ENCODE results near the gene OR52R1.

The OR52R1 gene

GRCh38 chr11:4804280-4804679 lies at the start of gene OR52R1:
OR52R1 (minus strand) TSS chr11:4804380; CDS start chr11:4804380, 0 bp downstream.
- Histone ChIP-seq H3K27ac (ENCODE audit: low read depth, low read length) (no peak within 1 kb of the TSS), H3K27me3 (ENCODE audit: control insufficient read depth in 1 of 2, insufficient read depth in 2 of 2, low read length in 2 of 2) (no peaks in the 10 kb centered on the region), H3K9me3 (ENCODE audit: control insufficient read depth in 1 of 2, low read length in 2 of 2) (no peaks in the 10 kb centered on the region), H3K9ac (ENCODE audit: low read depth in 1 of 2, low read length in 2 of 2) (no peak within 1 kb of the TSS), H3K4me3 (ENCODE audit: low read depth in 1 of 2, low read length in 2 of 2) (no peak within 1 kb of the TSS), H3K4me1 (ENCODE audit: control insufficient read depth in 1 of 2, insufficient read depth in 2 of 2, low read length in 2 of 2) (no peaks in the 10 kb centered on the region), H3K36me3 (ENCODE audit: control insufficient read depth in 1 of 2, insufficient read depth in 2 of 2, low read length in 2 of 2) (no peaks in the 10 kb centered on the region)

GRCh38 chr11:4851033-4851432 lies 46.9 kb upstream of the OR52R1 start:
- Histone ChIP-seq H3K36me3 (ENCODE audit: control insufficient read depth in 1 of 2, insufficient read depth in 2 of 2, low read length in 2 of 2) (no peaks in the 10 kb centered on the region), H3K4me3 (ENCODE audit: low read depth in 1 of 2, low read length in 2 of 2) (no peak overlapping the region), H3K4me1 (ENCODE audit: control insufficient read depth in 1 of 2, insufficient read depth in 2 of 2, low read length in 2 of 2) (no peaks in the 10 kb centered on the region), H3K9ac (ENCODE audit: low read depth in 1 of 2, low read length in 2 of 2) (no peak overlapping the region), H3K9me3 (ENCODE audit: control insufficient read depth in 1 of 2, low read length in 2 of 2) (no peaks in the 10 kb centered on the region), H3K27ac (ENCODE audit: low read depth, low read length) (no peak overlapping the region), H3K27me3 (ENCODE audit: control insufficient read depth in 1 of 2, insufficient read depth in 2 of 2, low read length in 2 of 2) (peaks cover 0 to 2% of the 10 kb centered on the region in 2 donors)

DNA sequence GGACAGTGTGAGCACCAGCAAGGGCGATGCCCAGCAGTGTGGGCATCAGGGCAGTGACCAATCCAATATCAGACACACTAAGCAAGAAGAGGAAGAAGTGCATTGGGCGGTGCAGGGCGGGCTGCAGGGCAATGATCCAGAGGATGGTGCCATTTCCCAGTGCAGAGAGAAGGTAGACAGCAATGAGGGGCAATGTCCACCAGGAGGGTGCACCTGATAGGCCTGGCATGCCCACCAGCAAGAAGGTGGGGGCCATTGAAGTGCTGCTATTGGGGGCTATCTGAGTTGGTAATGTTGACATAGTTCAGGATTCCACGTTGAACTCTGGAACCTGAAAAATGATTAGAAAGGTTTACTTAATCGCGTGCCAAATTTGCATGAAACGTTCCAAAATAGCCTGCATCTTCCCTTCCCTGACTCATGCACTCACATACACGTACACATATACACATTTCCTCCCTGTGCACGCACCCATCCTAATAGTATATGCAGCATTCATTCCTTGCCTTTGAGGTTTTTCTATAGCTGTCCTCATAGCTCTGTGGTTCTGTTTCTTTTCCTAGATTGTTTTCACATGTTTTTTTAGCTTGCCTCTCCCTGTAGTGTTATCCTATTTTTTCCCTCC lies 44.8 kb upstream of the OR52R1 start, which contains the start of gene OR51S1:
TSS of gene OR51S1 (minus strand) at position 301 of the 625 bp plus-strand sequence. CDS start at position 301, 0 bp downstream.
- no peaks in the 10 kb centered on the region for H3K9me3 ChIP-seq (ENCODE audit: control insufficient read depth in 1 of 2, low read length in 2 of 2)
- no peaks in the 10 kb centered on the region for H3K36me3 ChIP-seq (ENCODE audit: control insufficient read depth in 1 of 2, insufficient read depth in 2 of 2, low read length in 2 of 2)
- H3K27ac ChIP-seq (ENCODE audit: low read depth, low read length): no peak within 1 kb of the TSS
- H3K9ac ChIP-seq (ENCODE audit: low read depth in 1 of 2, low read length in 2 of 2): no peak within 1 kb of the TSS
- H3K4me3 ChIP-seq (ENCODE audit: low read depth in 1 of 2, low read length in 2 of 2): no peak within 1 kb of the TSS
- H3K27me3 ChIP-seq (ENCODE audit: control insufficient read depth in 1 of 2, insufficient read depth in 2 of 2, low read length in 2 of 2): peaks cover 0 to 2% of the 10 kb centered on the region in 2 donors
- H3K4me1 ChIP-seq (ENCODE audit: control insufficient read depth in 1 of 2, insufficient read depth in 2 of 2, low read length in 2 of 2): no peaks in the 10 kb centered on the region

DNA sequence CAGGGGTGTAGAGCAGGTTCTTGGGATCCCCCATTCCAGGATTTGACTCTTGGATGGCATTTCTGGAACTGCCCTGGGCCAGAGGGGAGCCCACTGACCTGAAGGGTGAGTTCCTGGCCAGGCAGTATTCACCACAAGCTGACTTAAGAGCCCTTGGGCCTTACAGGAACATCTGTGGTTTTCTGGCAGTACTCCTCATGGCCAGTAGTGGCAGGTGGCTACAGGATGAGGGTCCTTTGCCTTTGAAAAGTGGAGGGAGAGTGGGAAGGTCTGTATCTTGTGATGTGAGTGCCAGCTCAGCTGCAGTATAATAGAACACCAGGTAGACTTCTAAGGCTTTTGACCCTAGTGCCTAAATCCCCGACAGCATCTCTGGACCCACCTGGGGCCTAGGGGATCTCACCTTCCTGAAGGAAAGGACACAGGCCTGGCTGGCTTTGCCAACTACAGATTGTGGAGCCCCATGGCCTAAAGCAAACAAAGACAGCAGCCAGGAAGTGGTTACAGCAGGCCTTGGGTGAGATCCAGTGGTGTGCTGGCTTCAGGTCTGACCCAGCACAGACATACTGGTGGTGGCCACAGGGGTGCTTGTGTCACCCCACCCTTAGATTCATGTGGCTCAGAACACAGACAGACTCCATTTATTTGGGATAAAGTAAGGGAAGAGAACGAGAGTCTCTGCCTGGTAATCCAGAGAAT lies 35.8 kb upstream of the OR52R1 start:
- H3K27me3 ChIP-seq (ENCODE audit: control insufficient read depth in 1 of 2, insufficient read depth in 2 of 2, low read length in 2 of 2): no peaks in the 10 kb centered on the region
- H3K36me3 ChIP-seq (ENCODE audit: control insufficient read depth in 1 of 2, insufficient read depth in 2 of 2, low read length in 2 of 2): no peaks in the 10 kb centered on the region
- H3K9ac ChIP-seq (ENCODE audit: low read depth in 1 of 2, low read length in 2 of 2): no peak overlapping the region
- H3K27ac ChIP-seq (ENCODE audit: low read depth, low read length): no peak overlapping the region
- no peaks in the 10 kb centered on the region for H3K4me1 ChIP-seq (ENCODE audit: control insufficient read depth in 1 of 2, insufficient read depth in 2 of 2, low read length in 2 of 2)
- H3K4me3 ChIP-seq (ENCODE audit: low read depth in 1 of 2, low read length in 2 of 2): no peak overlapping the region
- H3K9me3 ChIP-seq (ENCODE audit: control insufficient read depth in 1 of 2, low read length in 2 of 2): no peaks in the 10 kb centered on the region

DNA sequence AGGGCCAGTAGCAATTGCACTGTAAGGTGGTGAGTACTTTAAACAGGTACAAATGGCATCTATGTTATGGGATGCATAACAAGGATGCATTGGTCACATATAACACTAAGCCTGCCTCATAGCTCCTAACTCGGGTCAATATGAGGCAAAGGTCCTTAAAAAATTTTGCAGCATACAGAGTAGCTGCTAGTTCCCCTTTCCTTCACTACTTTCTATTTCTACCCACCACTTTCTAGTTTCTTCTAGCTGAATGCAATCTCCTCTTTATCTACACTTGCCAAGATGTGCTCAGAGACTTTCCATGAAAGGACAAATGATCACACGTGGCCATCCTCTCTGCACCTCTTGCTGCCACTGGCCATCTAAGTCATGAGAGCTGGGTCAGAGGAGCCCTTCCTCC lies 26.7 kb upstream of the OR52R1 start:
- Histone ChIP-seq H3K27ac (ENCODE audit: low read depth, low read length) (no peak overlapping the region), H3K9ac (ENCODE audit: low read depth in 1 of 2, low read length in 2 of 2) (no peak overlapping the region), H3K4me1 (ENCODE audit: control insufficient read depth in 1 of 2, insufficient read depth in 2 of 2, low read length in 2 of 2) (no peaks in the 10 kb centered on the region), H3K27me3 (ENCODE audit: control insufficient read depth in 1 of 2, insufficient read depth in 2 of 2, low read length in 2 of 2) (no peaks in the 10 kb centered on the region), H3K9me3 (ENCODE audit: control insufficient read depth in 1 of 2, low read length in 2 of 2) (no peaks in the 10 kb centered on the region), H3K4me3 (ENCODE audit: low read depth in 1 of 2, low read length in 2 of 2) (no peak overlapping the region), H3K36me3 (ENCODE audit: control insufficient read depth in 1 of 2, insufficient read depth in 2 of 2, low read length in 2 of 2) (no peaks in the 10 kb centered on the region)

DNA sequence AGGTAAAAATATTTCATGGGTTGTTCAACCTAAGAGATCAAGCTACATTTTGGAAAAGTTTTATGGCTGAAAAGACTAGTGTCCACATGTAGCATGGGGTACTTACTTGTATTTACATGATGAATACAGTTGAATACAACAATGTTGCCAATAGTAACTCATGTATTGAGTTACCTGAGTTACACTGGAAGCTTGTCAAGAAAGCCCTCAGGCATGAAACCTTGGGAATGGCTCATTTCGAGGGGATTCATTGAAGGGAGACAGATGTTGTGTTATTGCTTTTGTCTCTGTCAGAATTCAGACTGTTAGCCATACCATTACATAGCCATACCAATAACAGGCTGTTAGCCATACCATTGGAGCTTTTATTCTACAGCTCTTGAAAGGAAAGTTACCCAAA lies 26.2 kb upstream of the OR52R1 start:
- Histone ChIP-seq H3K36me3 (ENCODE audit: control insufficient read depth in 1 of 2, insufficient read depth in 2 of 2, low read length in 2 of 2) (no peaks in the 10 kb centered on the region), H3K27me3 (ENCODE audit: control insufficient read depth in 1 of 2, insufficient read depth in 2 of 2, low read length in 2 of 2) (no peaks in the 10 kb centered on the region), H3K4me1 (ENCODE audit: control insufficient read depth in 1 of 2, insufficient read depth in 2 of 2, low read length in 2 of 2) (no peaks in the 10 kb centered on the region), H3K9ac (ENCODE audit: low read depth in 1 of 2, low read length in 2 of 2) (no peak overlapping the region), H3K9me3 (ENCODE audit: control insufficient read depth in 1 of 2, low read length in 2 of 2) (no peaks in the 10 kb centered on the region), H3K4me3 (ENCODE audit: low read depth in 1 of 2, low read length in 2 of 2) (no peak overlapping the region), H3K27ac (ENCODE audit: low read depth, low read length) (no peak overlapping the region)

DNA sequence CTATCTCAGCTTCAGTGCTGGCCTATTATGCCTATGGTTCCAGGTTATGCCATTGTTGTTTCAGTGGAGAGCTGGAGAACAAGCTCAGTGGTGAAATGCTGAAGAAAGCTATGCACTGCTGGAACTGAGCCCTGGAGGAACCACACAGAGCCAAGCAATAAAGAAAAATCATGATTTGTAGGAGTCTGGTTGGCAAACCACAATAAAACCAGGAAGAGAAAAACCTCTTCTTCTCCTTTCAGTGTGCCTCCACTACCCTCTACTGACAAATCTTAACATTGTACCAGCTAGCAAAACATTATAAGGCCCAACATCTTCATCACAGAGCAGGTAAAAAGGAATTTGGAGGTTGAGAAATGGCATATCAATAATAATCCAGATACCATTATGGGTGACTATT lies 22.2 kb upstream of the OR52R1 start:
- Histone ChIP-seq H3K27me3 (ENCODE audit: control insufficient read depth in 1 of 2, insufficient read depth in 2 of 2, low read length in 2 of 2) (no peaks in the 10 kb centered on the region), H3K27ac (ENCODE audit: low read depth, low read length) (no peak overlapping the region), H3K36me3 (ENCODE audit: control insufficient read depth in 1 of 2, insufficient read depth in 2 of 2, low read length in 2 of 2) (no peaks in the 10 kb centered on the region), H3K4me1 (ENCODE audit: control insufficient read depth in 1 of 2, insufficient read depth in 2 of 2, low read length in 2 of 2) (no peaks in the 10 kb centered on the region), H3K4me3 (ENCODE audit: low read depth in 1 of 2, low read length in 2 of 2) (no peak overlapping the region), H3K9ac (ENCODE audit: low read depth in 1 of 2, low read length in 2 of 2) (no peak overlapping the region), H3K9me3 (ENCODE audit: control insufficient read depth in 1 of 2, low read length in 2 of 2) (no peaks in the 10 kb centered on the region)

- Histone ChIP-seq H3K9me3 (ENCODE audit: control insufficient read depth in 1 of 2, low read length in 2 of 2) (no peaks in the 10 kb centered on the region), H3K27me3 (ENCODE audit: control insufficient read depth in 1 of 2, insufficient read depth in 2 of 2, low read length in 2 of 2) (no peaks in the 10 kb centered on the region), H3K4me3 (ENCODE audit: low read depth in 1 of 2, low read length in 2 of 2) (no peak overlapping the region), H3K27ac (ENCODE audit: low read depth, low read length) (no peak overlapping the region), H3K9ac (ENCODE audit: low read depth in 1 of 2, low read length in 2 of 2) (no peak overlapping the region), H3K36me3 (ENCODE audit: control insufficient read depth in 1 of 2, insufficient read depth in 2 of 2, low read length in 2 of 2) (no peaks in the 10 kb centered on the region), H3K4me1 (ENCODE audit: control insufficient read depth in 1 of 2, insufficient read depth in 2 of 2, low read length in 2 of 2) (no peaks in the 10 kb centered on the region)
These were observed 21.0 kb upstream of the OR52R1 start for GRCh38 chr11:4825132-4825531.

DNA sequence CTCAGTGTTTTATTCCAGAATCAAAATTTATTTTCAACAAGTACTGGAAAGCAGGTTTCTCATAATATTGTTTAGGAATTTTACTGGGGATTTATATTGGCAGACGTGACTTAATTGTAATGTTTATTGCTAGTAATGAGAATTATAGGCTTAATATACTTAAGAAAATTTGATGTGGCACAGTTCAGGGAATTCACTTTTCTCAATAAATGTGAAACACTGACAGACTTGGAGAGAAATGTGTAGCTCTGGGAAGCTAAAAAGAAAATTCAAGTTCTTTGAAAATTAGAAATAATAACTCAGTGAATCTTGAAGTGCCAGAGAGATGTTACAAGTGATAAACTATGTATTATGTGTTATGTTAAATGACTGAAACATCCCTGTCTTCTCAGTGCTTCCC lies 16.8 kb upstream of the OR52R1 start, which contains the start of gene OR51F2:
TSS of gene OR51F2 (plus strand) at position 301 of the 400 bp plus-strand sequence. CDS start 101 bp downstream, outside the sequence.
- no peaks in the 10 kb centered on the region for H3K36me3 ChIP-seq (ENCODE audit: control insufficient read depth in 1 of 2, insufficient read depth in 2 of 2, low read length in 2 of 2)
- H3K4me3 ChIP-seq (ENCODE audit: low read depth in 1 of 2, low read length in 2 of 2): no peak within 1 kb of the TSS
- H3K9me3 ChIP-seq (ENCODE audit: control insufficient read depth in 1 of 2, low read length in 2 of 2): no peaks in the 10 kb centered on the region
- H3K4me1 ChIP-seq (ENCODE audit: control insufficient read depth in 1 of 2, insufficient read depth in 2 of 2, low read length in 2 of 2): no peaks in the 10 kb centered on the region
- H3K27me3 ChIP-seq (ENCODE audit: control insufficient read depth in 1 of 2, insufficient read depth in 2 of 2, low read length in 2 of 2): no peaks in the 10 kb centered on the region
- H3K9ac ChIP-seq (ENCODE audit: low read depth in 1 of 2, low read length in 2 of 2): no peak within 1 kb of the TSS
- H3K27ac ChIP-seq (ENCODE audit: low read depth, low read length): no peak within 1 kb of the TSS

GRCh38 chr11:4809246-4809645 lies 5.1 kb upstream of the OR52R1 start:
- Histone ChIP-seq H3K9ac (ENCODE audit: low read depth in 1 of 2, low read length in 2 of 2) (no peak overlapping the region), H3K4me1 (ENCODE audit: control insufficient read depth in 1 of 2, insufficient read depth in 2 of 2, low read length in 2 of 2) (no peaks in the 10 kb centered on the region), H3K27me3 (ENCODE audit: control insufficient read depth in 1 of 2, insufficient read depth in 2 of 2, low read length in 2 of 2) (no peaks in the 10 kb centered on the region), H3K9me3 (ENCODE audit: control insufficient read depth in 1 of 2, low read length in 2 of 2) (no peaks in the 10 kb centered on the region), H3K4me3 (ENCODE audit: low read depth in 1 of 2, low read length in 2 of 2) (no peak overlapping the region), H3K27ac (ENCODE audit: low read depth, low read length) (no peak overlapping the region), H3K36me3 (ENCODE audit: control insufficient read depth in 1 of 2, insufficient read depth in 2 of 2, low read length in 2 of 2) (no peaks in the 10 kb centered on the region)
